Measurements from ENCODE around the gene KNTC1. TPM values are rescaled to one million over a fixed set of nuclear protein-coding genes. Genes with fewer than 3 reads are reported as not detected.
"Not testable (repeated sequence)": the region's sequence is repeated elsewhere in the genome, so short reads cannot be mapped to it uniquely, and the experiment has no call there.

KNTC1 gene
- total RNA-seq, 1 donor from 2014 or later, result 11.3 TPM

GRCh38 chr12:122610207-122610606, 83.2 kb downstream of the KNTC1 start:
- intact Hi-C loops (cut with DNase I), result no loop called here
- DNase-seq (ENCODE audit: low spot score), result no peak
- ATAC-seq, result no peak

GRCh38 chr12:122610911-122611310, 83.9 kb downstream of the KNTC1 start:
- intact Hi-C loops (cut with DNase I), result no loop called here
- DNase-seq (ENCODE audit: low spot score), result no peak
- no peak for ATAC-seq

GRCh38 chr12:122614839-122615238, 87.8 kb downstream of the KNTC1 start:
- ATAC-seq, result no peak
- DNase-seq (ENCODE audit: low spot score), result no peak
- intact Hi-C loops (cut with DNase I), result no loop called here

GRCh38 chr12:122615780-122616179, 88.7 kb downstream of the KNTC1 start:
- ATAC-seq (no peak), DNase-seq (ENCODE audit: low spot score) (no peak)

GRCh38 chr12:122635471-122635870, 108.4 kb downstream of the KNTC1 start:
- no peak for ATAC-seq
- intact Hi-C loops (cut with DNase I), result loop anchor here (5.0 kb wide), 1 partner anchor 117 kb away; the partner anchor contains the start of gene DENR
- DNase-seq (ENCODE audit: low spot score), result no peak

More at GRCh38 chr12:122615780-122616179, 88.7 kb downstream of the KNTC1 start:
- intact Hi-C loops (cut with DNase I), result no loop called here

GRCh38 chr12:122643207-122643805, 116.3 kb downstream of the KNTC1 start:
- intact Hi-C loops (cut with DNase I), result no loop called here
- ATAC-seq (peak; percentile 57), DNase-seq (ENCODE audit: low spot score) (peak; percentile 55)

DNA sequence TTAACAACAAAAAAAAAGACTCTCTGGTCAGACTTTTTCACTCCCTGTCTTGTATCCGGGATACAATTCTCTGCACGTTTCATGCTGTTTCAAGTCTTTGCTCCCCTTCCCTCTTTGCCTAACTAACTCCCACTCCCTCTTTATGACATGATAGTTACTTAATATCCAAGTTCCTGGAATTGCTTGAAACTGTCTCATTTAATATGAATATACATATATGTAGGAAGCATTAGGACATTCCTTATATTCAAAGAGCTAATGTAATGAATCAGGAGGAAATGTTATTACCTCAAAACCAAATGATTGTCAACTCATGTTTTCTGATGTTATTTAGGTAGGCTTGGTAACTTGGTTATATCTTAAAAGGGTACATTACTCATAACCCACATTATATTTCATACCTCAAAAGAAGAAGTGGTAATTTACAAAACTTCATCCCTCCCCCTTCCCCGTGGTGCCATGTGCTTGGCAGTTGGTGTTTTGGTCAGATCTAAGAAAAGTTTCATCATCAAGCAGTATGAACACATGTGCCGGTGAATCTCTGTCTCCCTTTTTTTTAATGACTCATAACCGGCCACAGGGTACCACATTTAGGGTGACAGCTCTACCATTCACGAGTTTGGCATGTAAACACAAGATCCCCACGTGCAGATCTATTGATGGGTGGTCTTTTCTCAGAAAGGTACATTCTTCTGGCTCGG, 119.6 kb downstream of the KNTC1 start:
- ATAC-seq (peak; percentile 44), DNase-seq (ENCODE audit: low spot score) (peak; percentile 52)
- intact Hi-C loops (cut with DNase I), result no loop called here

- no peak for ATAC-seq
- DNase-seq (ENCODE audit: low spot score), result no peak
- intact Hi-C loops (cut with DNase I), result no loop called here
Measured at GRCh38 chr12:122651520-122652224, 124.6 kb downstream of the KNTC1 start.

- ATAC-seq; DNase-seq (ENCODE audit: low spot score); intact Hi-C loops (cut with DNase I): not testable (repeated sequence)
Measured at GRCh38 chr12:122653291-122653690, 126.2 kb downstream of the KNTC1 start.

DNA sequence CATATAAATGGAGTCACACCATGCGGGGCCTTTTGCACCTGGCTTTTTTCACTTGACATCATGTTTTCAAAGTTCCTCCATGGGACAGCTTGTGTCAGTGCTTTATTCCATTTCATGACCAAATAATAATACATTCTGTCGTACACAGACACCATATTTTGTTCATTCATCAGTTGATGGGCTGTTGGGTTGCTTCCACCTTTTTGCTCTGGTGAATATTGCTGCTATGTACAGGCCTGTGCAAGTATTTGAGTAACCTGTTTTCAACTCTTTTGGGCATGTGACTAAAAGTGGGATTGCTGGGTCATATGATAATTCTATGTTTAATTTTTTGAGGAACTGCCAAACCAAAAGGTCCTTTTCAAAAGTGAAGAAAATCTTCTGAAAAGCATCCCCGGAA, 129.2 kb downstream of the KNTC1 start:
- no peak for ATAC-seq

DNA sequence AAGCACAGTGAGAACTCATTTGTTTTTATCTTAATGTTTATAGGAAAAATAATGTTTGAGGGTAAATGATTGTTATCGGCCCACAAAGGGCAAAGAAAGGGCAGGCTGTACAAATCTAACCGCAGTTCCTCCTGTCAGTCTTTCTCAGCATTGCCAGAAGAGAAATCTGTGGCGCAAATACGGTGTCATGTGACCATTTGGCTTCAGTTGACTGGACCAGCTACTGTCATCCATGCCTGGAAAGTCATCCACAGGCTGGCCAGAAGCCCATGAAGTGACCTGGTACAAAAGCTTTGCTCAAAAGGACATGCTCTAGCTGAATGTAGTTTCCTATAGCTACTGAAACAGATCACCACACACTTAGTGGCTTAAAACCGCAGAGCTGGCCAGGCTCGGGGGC, 132.5 kb downstream of the KNTC1 start:
- intact Hi-C loops (cut with DNase I), result no loop called here
- ATAC-seq (no peak), DNase-seq (ENCODE audit: low spot score) (no peak)

More for the DNA sequence above, 129.2 kb downstream of the KNTC1 start:
- intact Hi-C loops (cut with DNase I), result no loop called here
- DNase-seq (ENCODE audit: low spot score), result no peak

- no peak for ATAC-seq
- no peak for DNase-seq (ENCODE audit: low spot score)
- intact Hi-C loops (cut with DNase I), result no loop called here
Measured at GRCh38 chr12:122661246-122661645, 134.2 kb downstream of the KNTC1 start.

DNA sequence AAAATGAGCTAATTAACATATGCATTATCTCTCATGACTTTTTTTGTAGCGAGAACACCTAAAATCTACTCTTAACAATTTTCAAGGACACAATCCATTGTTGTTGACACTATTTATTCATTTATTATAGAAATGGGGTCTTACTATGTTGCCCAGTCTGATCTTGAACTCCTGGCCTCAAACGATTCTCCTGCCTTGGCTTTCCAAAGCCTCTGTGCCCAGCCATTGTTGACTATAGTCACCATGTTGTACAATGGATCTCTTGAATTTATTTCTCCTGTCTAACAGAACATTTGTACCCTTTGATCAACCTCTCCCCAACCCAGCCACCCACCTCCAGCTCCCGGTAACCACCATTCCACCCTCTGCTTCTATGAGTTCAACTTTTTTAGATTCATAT, 134.9 kb downstream of the KNTC1 start:
- DNase-seq (ENCODE audit: low spot score) (no peak), ATAC-seq (no peak)
- intact Hi-C loops (cut with DNase I), result no loop called here

DNA sequence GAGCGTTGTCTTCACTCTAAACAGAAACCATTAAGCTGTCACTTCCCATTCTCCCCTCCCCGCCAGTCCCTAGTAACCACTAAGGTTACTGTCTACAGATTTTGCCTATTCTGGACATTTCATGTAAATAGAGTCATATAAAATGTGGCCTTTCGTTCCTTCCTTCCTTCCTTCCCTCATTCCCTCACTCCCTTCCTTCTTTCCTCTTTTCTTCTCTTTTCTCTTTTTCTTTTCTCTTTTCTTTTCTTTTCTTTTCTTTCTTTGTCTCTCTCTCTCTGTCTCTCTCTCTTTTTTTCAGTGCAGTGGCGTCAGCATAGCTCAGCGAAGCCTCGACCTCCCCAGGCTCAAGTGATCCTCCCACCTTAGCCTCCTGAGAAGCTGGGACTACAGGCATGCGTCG, 138.3 kb downstream of the KNTC1 start:
- intact Hi-C loops (cut with DNase I), result loop anchor here (5.0 kb wide), 1 partner anchor 997 kb away; no protein-coding TSS in a partner anchor
- ATAC-seq (no peak), DNase-seq (ENCODE audit: low spot score) (no peak)

DNA sequence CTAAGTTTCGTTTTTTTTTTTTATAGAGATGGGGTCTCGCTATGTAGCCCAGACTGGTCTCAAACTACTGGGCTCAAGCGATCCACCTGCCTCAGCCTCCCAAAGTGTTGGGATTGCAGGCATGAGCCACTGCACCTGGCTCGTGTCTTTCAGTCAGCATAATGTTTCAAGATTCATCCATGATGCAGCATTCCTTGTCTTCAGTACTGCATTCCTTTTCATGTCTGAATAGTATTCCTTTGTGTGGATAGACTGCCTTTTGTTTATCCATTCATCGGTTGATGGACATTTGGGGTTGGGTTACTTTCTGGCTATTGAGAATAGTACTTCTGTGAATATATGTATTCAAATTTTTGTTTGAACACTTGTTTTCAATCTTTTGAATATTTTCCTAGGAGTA, 138.7 kb downstream of the KNTC1 start:
- ATAC-seq, result no peak
- intact Hi-C loops (cut with DNase I), result loop anchor here (5.0 kb wide), 1 partner anchor 997 kb away; no protein-coding TSS in a partner anchor
- DNase-seq (ENCODE audit: low spot score), result no peak

- intact Hi-C loops (cut with DNase I), result loop anchor here (5.0 kb wide), 1 partner anchor 994 kb away; no protein-coding TSS in a partner anchor
- ATAC-seq (no peak), DNase-seq (ENCODE audit: low spot score) (no peak)
Measured at GRCh38 chr12:122668268-122668667, 141.2 kb downstream of the KNTC1 start.

DNA sequence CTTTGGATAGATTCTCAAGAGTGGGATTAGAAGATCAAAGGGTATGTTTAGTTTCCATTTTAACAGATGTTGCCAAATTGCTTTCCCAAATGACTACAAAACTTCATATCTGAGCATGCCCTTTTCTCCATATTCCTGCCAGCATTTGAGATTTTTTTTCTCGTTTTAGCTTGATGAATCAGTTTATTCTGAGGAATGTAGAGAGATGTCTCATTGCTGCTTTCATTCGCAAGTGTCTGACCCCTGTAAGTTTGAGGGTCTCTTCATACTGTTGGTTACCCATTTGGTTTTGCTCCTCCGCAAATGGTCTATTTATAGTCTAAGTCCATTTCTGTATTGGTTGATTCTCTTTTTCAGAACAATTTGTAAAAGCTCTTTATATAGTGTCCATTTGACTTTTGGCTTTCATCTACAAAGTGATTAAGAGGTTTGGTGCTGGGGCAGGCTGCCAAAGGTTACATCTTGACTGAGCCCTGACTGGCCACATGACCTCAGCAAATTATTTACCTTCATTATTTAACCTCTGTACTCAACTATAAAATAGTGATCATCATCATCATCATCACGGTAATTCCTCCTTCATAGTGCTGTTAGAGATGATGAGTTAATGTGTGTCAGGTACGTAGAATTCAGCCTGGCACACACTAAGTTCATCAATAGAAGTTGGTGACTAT, 142.5 kb downstream of the KNTC1 start:
- ATAC-seq (peak; percentile 60), DNase-seq (ENCODE audit: low spot score) (no peak)
- intact Hi-C loops (cut with DNase I), result loop anchor here (5.0 kb wide), 1 partner anchor 993 kb away; no protein-coding TSS in a partner anchor

GRCh38 chr12:122672515-122672914, 145.5 kb downstream of the KNTC1 start:
- intact Hi-C loops (cut with DNase I), result no loop called here
- no peak for DNase-seq (ENCODE audit: low spot score)
- ATAC-seq, result no peak
